ENCODE measurements around the gene EPHA8. TPM values are rescaled to one million over a fixed set of nuclear protein-coding genes. Genes with fewer than 3 reads are reported as not detected.

Gene EPHA8
- not detected in 2 replicates for total RNA-seq

DNA sequence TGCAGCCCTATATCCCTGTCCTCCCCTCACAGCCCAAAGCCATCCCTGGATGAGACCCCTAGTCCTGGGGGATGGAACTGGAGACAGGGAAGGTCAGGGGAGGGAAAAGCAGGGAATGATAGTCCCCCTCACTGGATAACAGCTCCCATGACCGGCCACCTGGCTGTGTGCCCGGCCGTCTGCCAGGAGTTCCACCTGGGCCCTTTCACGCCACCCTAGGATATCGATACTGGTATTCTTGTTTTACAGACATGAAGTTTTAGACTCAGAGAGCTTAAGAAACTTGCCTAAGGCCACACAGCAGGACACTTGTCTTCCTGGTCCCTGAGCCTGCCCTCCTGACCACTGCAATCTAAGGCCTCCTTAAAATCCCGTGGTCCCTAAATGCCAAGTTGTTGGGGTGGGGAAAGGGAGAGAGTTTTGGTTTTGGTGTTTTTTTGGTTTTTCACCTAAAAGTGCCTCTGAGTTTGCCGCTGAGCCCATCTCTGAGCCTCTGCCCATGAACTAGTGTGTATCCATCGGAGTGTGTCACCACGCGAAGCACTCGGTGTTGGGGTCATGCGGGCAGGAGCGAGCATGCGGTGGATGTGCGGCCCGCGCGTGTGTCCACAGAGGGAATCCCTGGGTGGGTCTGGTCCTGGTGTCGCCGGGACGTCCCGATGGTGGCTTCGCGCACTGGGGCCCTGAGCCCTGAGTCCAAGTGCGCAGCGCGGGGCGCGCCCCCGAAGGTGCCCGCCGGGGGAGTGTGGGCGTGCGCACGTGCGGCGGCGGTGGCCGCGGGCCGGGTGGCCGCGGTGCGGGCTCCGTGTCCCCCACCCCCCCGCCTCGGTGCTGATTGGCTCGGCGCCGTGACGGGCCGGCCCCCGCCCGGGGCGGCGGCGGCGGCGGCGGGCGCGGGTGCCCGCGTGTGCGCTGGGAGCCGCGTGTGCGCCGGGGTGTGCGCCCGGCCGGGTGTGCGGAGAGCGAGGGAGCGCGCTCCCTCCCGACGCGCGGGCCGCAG lies at the start of gene EPHA8:
TSS of gene EPHA8 (plus strand) at position 906 of the 1,000 bp plus-strand sequence. CDS start 147 bp downstream, outside the sequence.

GRCh38 chr1:22636353-22636752 lies 73.1 kb downstream of the EPHA8 start, which contains the start of gene C1QA:
C1QA (plus strand) TSS chr1:22636628; CDS start chr1:22637617, 989 bp downstream.

GRCh38 chr1:22643381-22643780 lies 80.1 kb downstream of the EPHA8 start, which contains the start of gene C1QC:
C1QC (plus strand) TSS chr1:22643633; CDS start chr1:22644024, 391 bp downstream.

DNA sequence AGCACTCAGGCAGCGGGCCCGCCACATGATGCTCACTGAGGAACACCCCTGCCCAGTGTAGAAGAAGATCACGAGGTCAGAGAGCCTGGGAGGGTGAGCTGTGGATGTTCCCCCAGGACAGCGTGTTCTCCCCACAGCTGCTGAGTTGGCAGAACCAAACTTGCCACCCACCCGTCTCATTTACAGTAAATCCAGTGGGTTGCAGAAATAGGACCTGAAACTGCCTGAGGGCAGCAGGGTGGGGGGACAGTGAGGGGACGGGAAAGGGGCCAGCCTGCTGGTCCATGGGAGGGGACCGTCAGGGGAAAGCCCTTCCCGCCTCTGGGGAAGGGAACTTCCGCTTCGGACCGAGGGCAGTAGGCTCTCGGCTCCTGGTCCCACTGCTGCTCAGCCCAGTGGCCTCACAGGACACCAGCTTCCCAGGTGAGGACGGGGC lies 89.6 kb downstream of the EPHA8 start, which contains the start of gene C1QB:
TSS of gene C1QB (plus strand) at position 356 of the 436 bp plus-strand sequence. CDS start 6,227 bp downstream, outside the sequence.

Other genes starting within 250 kb of the EPHA8 start
- gene ZBTB40, start 111.6 kb upstream of the EPHA8 start, total RNA-seq: 7.3 and 9.7 TPM in 2 replicates
- gene C1QA, start 73.1 kb downstream of the EPHA8 start, total RNA-seq: not detected in 2 replicates
- 0.14 TPM in 1 of 2 replicates, not detected in the other for gene C1QC, start 80.1 kb downstream of the EPHA8 start, total RNA-seq
- not detected in 2 replicates for gene C1QB, start 89.7 kb downstream of the EPHA8 start, total RNA-seq
- gene EPHB2, start 147.3 kb downstream of the EPHA8 start, total RNA-seq: 11.0 and 20.7 TPM in 2 replicates